Brain microvascular endothelial cell (primary cell): Measurements from ENCODE around the gene TNS3.

Source experiments
- DNase-seq: peaks from one replicate; pipeline ENCODE4 v3.0.0-alpha.2; 2020
- H3K27ac ChIP-seq: fragments of 250-450 bp; sonication (Bioruptor Pico); 2 replicates; pipeline ENCODE4 v1.5.1; 2020; ENCODE audit warnings: mild to moderate bottlenecking, moderate library complexity
- H3K27me3 ChIP-seq: fragments of 250-450 bp; sonication (Bioruptor Pico); replicated peaks from 2 replicates; pipeline ENCODE4 v1.5.1; 2020; ENCODE audit warnings: mild to moderate bottlenecking
- H3K36me3 ChIP-seq: fragments of 250-450 bp; sonication (Bioruptor Pico); replicated peaks from 2 replicates; pipeline ENCODE4 v1.5.1; 2020; ENCODE audit warnings: mild to moderate bottlenecking
- H3K4me3 ChIP-seq: 2 replicates; pipeline ENCODE4 v1.5.1; 2011; ENCODE audit warnings: low read depth, mild to moderate bottlenecking, control low read depth, low read length, moderate library complexity
- in situ Hi-C: cut with HindIII; loops from 2 replicates; pipeline ENCODE4 v1.10.0; 2017; ENCODE audit warnings: low sequenced_read_pairs, low pct_ligation_motif_present
- TF ChIP-seq, protein P1 (sequence below): IDR thresholded peaks from 2 replicates; pipeline ENCODE4 v1.5.1; 2011; ENCODE audit warnings: low read depth, mild to moderate bottlenecking, moderate library complexity, low read length, control low read depth, inconsistent platforms; ENCODE audit errors: missing control alignments

TNS3 gene

GRCh38 chr7:47452715-47453092, 129.2 kb downstream of the TNS3 start:
- DNase-seq, result no peak
- Histone ChIP-seq H3K36me3 (no peaks in the 10 kb centered on the region), H3K4me3 (peak overlapping the region; percentile 29), H3K27ac (peak overlapping the region; percentile 93), H3K27me3 (no peaks in the 10 kb centered on the region)
- in situ Hi-C loops, result no loop called here
- TF ChIP-seq, protein P1, sequence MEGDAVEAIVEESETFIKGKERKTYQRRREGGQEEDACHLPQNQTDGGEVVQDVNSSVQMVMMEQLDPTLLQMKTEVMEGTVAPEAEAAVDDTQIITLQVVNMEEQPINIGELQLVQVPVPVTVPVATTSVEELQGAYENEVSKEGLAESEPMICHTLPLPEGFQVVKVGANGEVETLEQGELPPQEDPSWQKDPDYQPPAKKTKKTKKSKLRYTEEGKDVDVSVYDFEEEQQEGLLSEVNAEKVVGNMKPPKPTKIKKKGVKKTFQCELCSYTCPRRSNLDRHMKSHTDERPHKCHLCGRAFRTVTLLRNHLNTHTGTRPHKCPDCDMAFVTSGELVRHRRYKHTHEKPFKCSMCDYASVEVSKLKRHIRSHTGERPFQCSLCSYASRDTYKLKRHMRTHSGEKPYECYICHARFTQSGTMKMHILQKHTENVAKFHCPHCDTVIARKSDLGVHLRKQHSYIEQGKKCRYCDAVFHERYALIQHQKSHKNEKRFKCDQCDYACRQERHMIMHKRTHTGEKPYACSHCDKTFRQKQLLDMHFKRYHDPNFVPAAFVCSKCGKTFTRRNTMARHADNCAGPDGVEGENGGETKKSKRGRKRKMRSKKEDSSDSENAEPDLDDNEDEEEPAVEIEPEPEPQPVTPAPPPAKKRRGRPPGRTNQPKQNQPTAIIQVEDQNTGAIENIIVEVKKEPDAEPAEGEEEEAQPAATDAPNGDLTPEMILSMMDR, result no peak

DNA sequence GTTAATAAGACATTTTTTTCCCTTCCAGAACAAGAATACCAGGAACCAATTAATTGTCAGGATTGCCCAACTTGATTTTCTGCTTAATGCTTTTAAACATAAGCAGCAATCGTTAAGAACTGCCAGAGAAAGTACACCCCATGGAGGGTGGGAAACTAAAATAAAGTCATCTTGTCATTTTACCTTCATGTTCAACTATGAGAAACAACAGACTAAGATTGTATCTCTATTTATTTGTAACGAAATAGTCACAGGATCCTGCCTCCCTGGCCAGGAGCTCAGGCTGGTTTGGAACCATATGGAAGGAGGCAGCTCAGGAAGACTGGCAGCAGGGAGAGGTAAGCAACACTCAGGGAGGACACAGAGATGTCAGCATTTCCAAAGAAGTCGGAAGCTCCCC, 129.6 kb downstream of the TNS3 start:
- no peak for DNase-seq
- H3K36me3 ChIP-seq, result no peaks in the 10 kb centered on the region
- in situ Hi-C loops, result no loop called here
- TF ChIP-seq, protein P1, result no peak
- no peaks in the 10 kb centered on the region for H3K27me3 ChIP-seq
- H3K4me3 ChIP-seq, result peak overlapping the region; percentile 29
- peak overlapping the region; percentile 93 for H3K27ac ChIP-seq

- no peaks in the 10 kb centered on the region for H3K27me3 ChIP-seq
- in situ Hi-C loops, result no loop called here
- no peak for DNase-seq
- H3K4me3 ChIP-seq, result no peak overlapping the region
- no peaks in the 10 kb centered on the region for H3K36me3 ChIP-seq
- TF ChIP-seq, protein P1, result no peak
- H3K27ac ChIP-seq, result peak overlapping the region; percentile 93
Measured at GRCh38 chr7:47451851-47452205, 130.1 kb downstream of the TNS3 start.

DNA sequence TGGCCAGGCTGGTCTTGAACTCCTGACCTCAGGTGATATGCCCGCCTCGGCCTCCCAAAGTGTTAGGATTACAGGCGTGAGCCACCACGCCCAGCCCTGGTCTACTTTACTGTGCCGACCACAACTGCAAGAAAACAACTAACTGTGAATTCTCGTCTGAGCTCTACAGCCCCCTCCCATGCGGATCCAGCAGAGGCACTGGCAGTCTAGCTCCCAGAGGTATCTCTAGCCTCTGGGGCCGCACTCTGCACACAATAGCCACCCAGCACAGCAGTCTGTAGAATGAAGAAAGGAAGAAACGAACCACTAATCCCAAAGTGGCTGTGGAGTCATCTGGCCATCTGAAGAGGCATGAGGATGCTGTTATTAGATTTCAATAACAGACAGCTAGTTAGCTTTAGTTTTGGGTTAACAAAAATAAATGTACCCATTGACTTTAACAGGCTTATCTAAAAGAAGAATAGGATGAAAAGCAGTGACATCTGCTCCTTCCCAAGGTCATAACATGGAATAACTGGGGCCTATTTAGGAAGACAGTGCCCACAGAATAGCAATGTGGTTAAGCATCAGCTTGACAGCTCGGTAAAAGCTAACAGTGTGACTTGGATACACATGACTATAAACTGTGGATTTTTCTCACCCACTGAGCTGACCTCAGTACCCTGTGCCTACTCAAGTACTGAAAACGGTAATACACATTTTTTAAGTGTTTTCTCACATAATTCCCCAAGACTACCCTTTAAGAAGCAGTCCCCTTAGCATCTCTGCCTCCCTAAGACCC, 131.9 kb downstream of the TNS3 start:
- TF ChIP-seq, protein P1, result no peak
- H3K4me3 ChIP-seq, result no peak overlapping the region
- in situ Hi-C loops, result no loop called here
- DNase-seq, result peak; percentile 38
- no peaks in the 10 kb centered on the region for H3K27me3 ChIP-seq
- peak overlapping the region; percentile 50 for H3K27ac ChIP-seq
- no peaks in the 10 kb centered on the region for H3K36me3 ChIP-seq

DNA sequence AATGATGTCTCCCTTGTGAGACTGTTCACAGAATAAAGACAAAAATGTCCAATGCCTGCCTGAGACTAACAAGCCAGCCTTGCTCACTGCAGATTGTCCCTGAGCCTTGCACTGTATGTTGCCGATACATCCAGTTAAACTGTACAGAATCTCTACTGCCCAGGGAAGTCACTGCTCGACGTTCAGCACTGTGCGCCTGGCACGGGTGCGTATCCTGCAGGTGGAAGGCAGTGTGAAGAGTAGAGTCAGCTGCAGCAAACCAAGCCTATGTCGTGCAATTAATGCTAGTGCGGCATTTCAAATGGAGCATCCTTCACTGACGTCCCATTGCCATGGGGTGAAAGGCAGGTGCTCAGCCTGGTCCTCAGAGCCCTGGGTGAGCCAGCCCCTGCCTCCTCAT, 132.9 kb downstream of the TNS3 start:
- DNase-seq, result no peak
- H3K27me3 ChIP-seq, result no peaks in the 10 kb centered on the region
- TF ChIP-seq, protein P1, result no peak
- H3K27ac ChIP-seq, result no peak overlapping the region
- in situ Hi-C loops, result no loop called here
- no peak overlapping the region for H3K4me3 ChIP-seq
- no peaks in the 10 kb centered on the region for H3K36me3 ChIP-seq

DNA sequence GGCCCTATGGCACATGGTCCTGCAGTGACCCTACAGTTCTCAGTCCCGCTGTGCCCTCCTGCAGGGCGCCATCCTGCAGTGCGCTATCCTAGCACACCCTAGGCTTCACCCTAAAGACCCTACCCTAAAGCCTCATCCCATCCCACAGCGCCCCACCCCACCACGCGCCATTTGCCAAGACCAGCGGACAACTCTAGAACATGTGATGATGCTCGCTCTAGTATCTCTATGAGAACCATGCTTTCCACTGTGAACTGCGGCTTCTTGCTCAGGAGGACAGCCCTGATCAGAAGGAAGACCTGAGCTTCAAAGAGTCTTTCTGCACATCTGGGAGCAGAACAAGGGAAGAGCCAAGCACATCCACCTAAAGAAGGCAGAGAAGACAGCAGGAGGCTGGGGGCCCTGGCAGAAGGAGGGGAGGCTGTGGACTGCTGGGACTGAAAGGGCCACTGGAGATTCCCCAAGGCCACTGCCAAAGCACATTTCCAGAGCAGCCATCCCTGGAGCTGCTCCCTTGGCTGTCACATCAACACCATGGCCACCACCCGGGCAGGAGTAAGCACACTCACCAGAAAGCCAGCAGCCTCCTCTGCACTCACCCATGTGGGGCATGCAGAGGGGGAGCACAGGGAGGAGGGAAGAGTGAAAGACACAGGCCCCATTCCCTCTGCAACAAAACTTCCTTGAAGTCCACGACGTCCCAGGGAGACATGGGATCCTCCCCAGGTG, 134.1 kb downstream of the TNS3 start:
- H3K27me3 ChIP-seq, result no peaks in the 10 kb centered on the region
- no peak for DNase-seq
- TF ChIP-seq, protein P1, result no peak
- H3K36me3 ChIP-seq, result no peaks in the 10 kb centered on the region
- H3K4me3 ChIP-seq, result no peak overlapping the region
- no peak overlapping the region for H3K27ac ChIP-seq
- in situ Hi-C loops, result no loop called here
